Measurements from ENCODE around the gene CDK6.

DNA sequence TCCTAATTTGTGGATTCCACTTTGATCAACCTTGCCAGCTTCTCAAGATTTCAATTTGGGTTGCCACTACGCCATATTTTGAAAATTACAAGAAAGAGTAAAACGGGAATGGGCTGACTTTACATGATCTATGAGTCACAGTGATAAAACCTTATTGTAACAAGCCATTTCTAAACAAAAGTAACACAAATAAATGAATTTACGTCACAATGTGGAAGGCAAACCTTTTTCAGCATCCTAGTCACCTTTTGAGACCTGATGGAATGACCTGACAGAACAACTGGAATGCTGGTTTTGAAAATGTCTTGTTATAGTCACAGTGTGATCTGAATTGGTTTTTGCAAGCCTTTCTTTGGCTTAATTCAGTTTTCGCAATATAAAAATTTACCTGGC is 85.9 kb downstream of the CDK6 start:
- TF ChIP-seq, protein P1, sequence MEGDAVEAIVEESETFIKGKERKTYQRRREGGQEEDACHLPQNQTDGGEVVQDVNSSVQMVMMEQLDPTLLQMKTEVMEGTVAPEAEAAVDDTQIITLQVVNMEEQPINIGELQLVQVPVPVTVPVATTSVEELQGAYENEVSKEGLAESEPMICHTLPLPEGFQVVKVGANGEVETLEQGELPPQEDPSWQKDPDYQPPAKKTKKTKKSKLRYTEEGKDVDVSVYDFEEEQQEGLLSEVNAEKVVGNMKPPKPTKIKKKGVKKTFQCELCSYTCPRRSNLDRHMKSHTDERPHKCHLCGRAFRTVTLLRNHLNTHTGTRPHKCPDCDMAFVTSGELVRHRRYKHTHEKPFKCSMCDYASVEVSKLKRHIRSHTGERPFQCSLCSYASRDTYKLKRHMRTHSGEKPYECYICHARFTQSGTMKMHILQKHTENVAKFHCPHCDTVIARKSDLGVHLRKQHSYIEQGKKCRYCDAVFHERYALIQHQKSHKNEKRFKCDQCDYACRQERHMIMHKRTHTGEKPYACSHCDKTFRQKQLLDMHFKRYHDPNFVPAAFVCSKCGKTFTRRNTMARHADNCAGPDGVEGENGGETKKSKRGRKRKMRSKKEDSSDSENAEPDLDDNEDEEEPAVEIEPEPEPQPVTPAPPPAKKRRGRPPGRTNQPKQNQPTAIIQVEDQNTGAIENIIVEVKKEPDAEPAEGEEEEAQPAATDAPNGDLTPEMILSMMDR (conservative IDR thresholded peaks at IDR 0.05 in 1 of 2, IDR thresholded peaks at IDR 0.05 in 1 of 2; ENCODE audit: extremely low read depth in 1 of 2, insufficient read depth in 1 of 2, low read depth in 1 of 2, low read length in 2 of 2) = no peak
- no peak for TF ChIP-seq EZH2 (IDR thresholded peaks at IDR 0.05; ENCODE audit: borderline replicate concordance, low read length)

All from mammary epithelial cell (primary cell).